ENCODE measurements around the gene TPD52L1. TPM values are rescaled to one million over a fixed set of nuclear protein-coding genes. Genes with fewer than 3 reads are reported as not detected.
A peak's percentile ranks its signal among the peaks of the same experiment; 100 is the strongest.

Gene TPD52L1
- total RNA-seq, 4 donors from 2014 or later, result 13.4 to 39.6 (median 21.2) TPM

GRCh38 chr6:125111219-125111983, 42.2 kb upstream of the TPD52L1 start:
- Histone ChIP-seq H3K27me3 (no peaks in the 10 kb centered on the region), H3K4me3 (no peak overlapping the region), H3K36me3 (no peaks in the 10 kb centered on the region), H3K9me3 (peaks cover 0 to 14% (median 0%) of the 10 kb centered on the region in 4 donors), H3K4me1 (no peaks in the 10 kb centered on the region), H3K27ac (no peak overlapping the region)
- no peak for DNase-seq
- TF ChIP-seq POLR2A (IDR thresholded peaks at IDR 0.05) (no peak), CTCF (IDR thresholded peaks at IDR 0.05) (no peak)

- Histone ChIP-seq H3K36me3 (no peaks in the 10 kb centered on the region), H3K27ac (no peak overlapping the region), H3K4me3 (no peak overlapping the region), H3K9me3 (peaks cover 0 to 14% (median 0%) of the 10 kb centered on the region in 4 donors), H3K4me1 (no peaks in the 10 kb centered on the region), H3K27me3 (no peaks in the 10 kb centered on the region)
- no peak for DNase-seq
- no peak for TF ChIP-seq CTCF (IDR thresholded peaks at IDR 0.05)
- TF ChIP-seq POLR2A (IDR thresholded peaks at IDR 0.05), result no peak
Measured at GRCh38 chr6:125112934-125113333, 40.6 kb upstream of the TPD52L1 start.

- H3K4me3 ChIP-seq, result no peak overlapping the region
- H3K36me3 ChIP-seq, result no peaks in the 10 kb centered on the region
- H3K27me3 ChIP-seq, result no peaks in the 10 kb centered on the region
- peaks cover 0 to 14% (median 0%) of the 10 kb centered on the region in 4 donors for H3K9me3 ChIP-seq
- DNase-seq, result peak in 1 of 3 donors; percentile 83
- no peaks in the 10 kb centered on the region for H3K4me1 ChIP-seq
- H3K27ac ChIP-seq, result no peak overlapping the region
- TF ChIP-seq POLR2A (IDR thresholded peaks at IDR 0.05) (no peak), CTCF (IDR thresholded peaks at IDR 0.05) (peak in 5 of 6 experiments; percentile 55 to 93 (median 79))
Measured at GRCh38 chr6:125114248-125114858, 39.2 kb upstream of the TPD52L1 start.

GRCh38 chr6:125116170-125116569, 37.4 kb upstream of the TPD52L1 start:
- H3K27me3 ChIP-seq, result no peaks in the 10 kb centered on the region
- H3K4me3 ChIP-seq, result no peak overlapping the region
- H3K36me3 ChIP-seq, result no peaks in the 10 kb centered on the region
- DNase-seq, result no peak
- TF ChIP-seq POLR2A (IDR thresholded peaks at IDR 0.05) (no peak), CTCF (IDR thresholded peaks at IDR 0.05) (no peak)
- H3K27ac ChIP-seq, result no peak overlapping the region
- H3K4me1 ChIP-seq, result no peaks in the 10 kb centered on the region
- H3K9me3 ChIP-seq, result peaks cover 0 to 9% (median 0%) of the 10 kb centered on the region in 4 donors

- DNase-seq, result no peak
- Histone ChIP-seq H3K9me3 (peaks cover 0 to 3% (median 0%) of the 10 kb centered on the region in 4 donors), H3K4me3 (no peak overlapping the region), H3K36me3 (no peaks in the 10 kb centered on the region), H3K27me3 (no peaks in the 10 kb centered on the region), H3K27ac (no peak overlapping the region), H3K4me1 (no peaks in the 10 kb centered on the region)
- TF ChIP-seq POLR2A (IDR thresholded peaks at IDR 0.05), result no peak
- TF ChIP-seq CTCF (IDR thresholded peaks at IDR 0.05), result no peak
Measured at GRCh38 chr6:125116710-125117109, 36.9 kb upstream of the TPD52L1 start.
